Activated naive CD4-positive, alpha-beta T cell treated with anti-CD3 and anti-CD28 coated beads for 36 hours (primary cell): ENCODE measurements around the gene C1orf56. TPM values are rescaled to one million over a fixed set of nuclear protein-coding genes. Genes with fewer than 3 reads are reported as not detected.
"Not testable (repeated sequence)": the region's sequence is repeated elsewhere in the genome, so short reads cannot be mapped to it uniquely, and the experiment has no call there.

Source experiments
- CTCF ChIA-PET: fragments of 350-600 bp; sonication (Branson Sonifier 250); formaldehyde crosslinking; loops from one replicate; lab custom pipeline; 2021; ENCODE audit warnings: antibody characterized with exemption; lab: Charles Lee
- DNase-seq: peaks from one replicate; pipeline ENCODE4 v3.0.0-alpha.2; 2020
- H3K27ac Mint-ChIP-seq: one replicate; pipeline ENCODE4 v1.8.0; 2021; ENCODE audit warnings: mild to moderate bottlenecking, mixed read lengths
- H3K27me3 Mint-ChIP-seq: one replicate; pipeline ENCODE4 v1.8.0; 2021; ENCODE audit warnings: low read depth, mixed read lengths
- H3K36me3 Mint-ChIP-seq: one replicate; pipeline ENCODE4 v1.8.0; 2021; ENCODE audit warnings: low read depth, mixed read lengths
- H3K4me1 Mint-ChIP-seq: one replicate; pipeline ENCODE4 v1.8.0; 2021; ENCODE audit warnings: low read depth, mixed read lengths
- H3K4me3 Mint-ChIP-seq: one replicate; pipeline ENCODE4 v1.8.0; 2021; ENCODE audit warnings: mild to moderate bottlenecking, moderate library complexity, mixed read lengths
- H3K9me3 Mint-ChIP-seq: one replicate; pipeline ENCODE4 v1.8.0; 2021; ENCODE audit warnings: mixed read lengths
- intact Hi-C: fragments of 100-400 bp; cut with micrococcal nuclease; formaldehyde crosslinking; loops from one replicate; pipeline ENCODE4 v1.15.1; 2023
- total RNA-seq, 2 experiments: library from RNA; stranded (reverse); gene quantifications; one replicate each; pipeline ENCODE4 v1.2.3, GENCODE V29; 2021

C1orf56 gene
- total RNA-seq, 2 experiments from 2014 or later, result 0.49 to 0.57 TPM

DNA sequence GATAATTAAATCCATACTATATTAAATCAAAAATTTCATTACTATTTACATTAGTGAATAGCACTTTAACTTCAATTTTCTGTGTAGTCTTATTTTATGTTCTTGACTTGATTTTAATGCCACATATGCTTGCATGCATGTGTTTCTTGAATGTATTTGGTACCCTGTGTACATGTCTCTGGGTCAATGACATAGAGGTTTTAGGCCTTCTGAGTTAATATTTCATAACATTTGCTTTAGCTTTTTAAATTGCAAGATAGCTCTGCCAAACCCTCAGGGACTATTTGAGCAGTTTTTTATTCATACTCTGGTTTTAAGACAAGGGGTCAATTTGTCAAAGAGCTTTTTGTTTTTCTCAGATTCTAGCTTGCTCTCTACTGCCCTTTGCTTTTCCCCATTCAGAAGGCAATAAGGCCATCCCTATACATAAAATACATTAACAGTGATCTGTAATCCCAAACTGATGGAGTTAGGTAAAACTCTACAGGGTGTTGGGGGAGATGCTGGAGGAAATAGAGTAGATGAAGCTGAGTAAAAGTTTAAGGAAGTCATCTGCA, 17.6 kb downstream of the C1orf56 start:
- DNase-seq, result no peak
- Mint-ChIP-seq H3K4me1 (peaks cover 33% of the 10 kb centered on the region), H3K36me3 (peaks cover 3% of the 10 kb centered on the region), H3K4me3 (no peak overlapping the region), H3K27ac (no peak overlapping the region), H3K9me3 (no peaks in the 10 kb centered on the region), H3K27me3 (no peaks in the 10 kb centered on the region)
- intact Hi-C loops, result no loop called here
- CTCF ChIA-PET, result interaction anchor here (0.6 to 1.2 kb wide), 5 partner anchors 12 to 446 kb away, joined by 3 to 4 read pairs (median 3); no protein-coding TSS in a partner anchor

GRCh38 chr1:151067185-151067584, 19.6 kb downstream of the C1orf56 start:
- CTCF ChIA-PET, result interaction anchor here (0.5 kb wide), 1 partner anchor 18 kb away, joined by 3 read pairs; no protein-coding TSS in a partner anchor
- Mint-ChIP-seq H3K27me3 (no peaks in the 10 kb centered on the region), H3K4me1 (peaks cover 23% of the 10 kb centered on the region), H3K4me3 (no peak overlapping the region), H3K27ac (no peak overlapping the region), H3K36me3 (peaks cover 9% of the 10 kb centered on the region), H3K9me3 (no peaks in the 10 kb centered on the region)
- no peak for DNase-seq
- intact Hi-C loops, result no loop called here

DNA sequence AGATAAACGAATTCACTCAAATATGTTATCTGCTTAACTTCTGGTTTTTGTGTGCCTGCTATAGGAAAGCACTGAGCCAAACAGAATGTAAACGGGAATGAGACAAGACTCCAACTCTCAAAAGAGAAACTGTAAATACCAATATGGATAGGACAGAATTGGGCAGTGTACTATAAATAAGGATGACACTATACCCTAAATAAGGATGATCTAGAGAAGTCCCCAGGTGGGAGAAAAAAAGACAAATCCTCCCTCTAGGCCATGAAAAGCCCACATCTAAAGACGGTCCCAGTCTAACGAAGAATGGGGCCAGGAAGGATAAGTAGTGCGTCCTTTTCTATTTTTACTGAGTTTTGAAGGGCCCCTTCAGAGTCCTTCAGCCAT, 21.5 kb downstream of the C1orf56 start:
- intact Hi-C loops, result no loop called here
- H3K27me3 Mint-ChIP-seq, result no peaks in the 10 kb centered on the region

GRCh38 chr1:151070474-151071276, 23.1 kb downstream of the C1orf56 start, which contains the start of gene GABPB2:
TSS of gene GABPB2 (plus strand) at chr1:151070761. CDS start at chr1:151088190, 17,429 bp downstream.
- Mint-ChIP-seq H3K4me1 (peaks cover 26% of the 10 kb centered on the region), H3K36me3 (peaks cover 14% of the 10 kb centered on the region)
- CTCF ChIA-PET, result interaction anchor here (0.8 to 1.5 kb wide), 8 partner anchors 9 to 211 kb away, joined by 3 to 5 read pairs (median 3); partner anchors contain the start of gene ZNF687

More for the DNA sequence above, 21.5 kb downstream of the C1orf56 start:
- no peaks in the 10 kb centered on the region for H3K9me3 Mint-ChIP-seq
- peak overlapping the region; percentile 100 for H3K27ac Mint-ChIP-seq
- H3K36me3 Mint-ChIP-seq, result peaks cover 12% of the 10 kb centered on the region
- peaks cover 26% of the 10 kb centered on the region for H3K4me1 Mint-ChIP-seq
- H3K4me3 Mint-ChIP-seq, result peak overlapping the region; percentile 99
- no peak for DNase-seq
- CTCF ChIA-PET, result interaction anchor here (1.4 kb wide), 1 partner anchor 23 kb away, joined by 3 read pairs; no protein-coding TSS in a partner anchor

DNA sequence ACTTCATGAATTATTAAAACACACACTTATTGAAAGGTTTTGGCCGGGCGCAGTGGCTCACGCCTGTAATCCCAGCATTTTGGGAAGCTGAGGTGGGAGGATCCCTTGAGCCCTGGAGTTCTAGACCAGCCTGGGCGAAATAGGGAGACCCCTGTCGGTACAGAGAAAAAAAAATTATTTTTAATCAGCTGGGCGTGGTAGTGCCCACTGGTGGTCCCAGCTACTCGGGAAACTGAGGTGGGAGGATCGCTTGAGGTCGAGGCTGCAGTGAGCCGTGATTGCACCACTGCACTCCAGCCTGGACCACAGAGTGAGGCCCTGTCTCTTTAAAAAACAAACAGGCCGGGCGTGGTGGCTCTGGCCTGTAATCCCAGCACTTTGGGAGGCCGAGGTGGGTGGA, 24.7 kb downstream of the C1orf56 start:
- peak overlapping the region; percentile 99 for H3K4me3 Mint-ChIP-seq
- H3K36me3 Mint-ChIP-seq, result peaks cover 14% of the 10 kb centered on the region
- H3K27me3 Mint-ChIP-seq, result no peaks in the 10 kb centered on the region
- H3K4me1 Mint-ChIP-seq, result peaks cover 26% of the 10 kb centered on the region
- CTCF ChIA-PET, result interaction anchor here (0.8 to 1.6 kb wide), 8 partner anchors 12 to 84 kb away, joined by 3 to 7 read pairs (median 4); partner anchors contain the start of genes C1orf56, MINDY1, MLLT11 and TNFAIP8L2
- no peak overlapping the region for H3K27ac Mint-ChIP-seq
- H3K9me3 Mint-ChIP-seq, result no peaks in the 10 kb centered on the region
- DNase-seq, result no peak
- intact Hi-C loops, result no loop called here

More at GRCh38 chr1:151070474-151071276, 23.1 kb downstream of the C1orf56 start, which contains the start of gene GABPB2:
- peak; percentile 92 for DNase-seq
- Mint-ChIP-seq H3K27ac (peak within 1 kb of the TSS; percentile 100), H3K27me3 (no peaks in the 10 kb centered on the region), H3K4me3 (peak within 1 kb of the TSS; percentile 99), H3K9me3 (no peaks in the 10 kb centered on the region)
- intact Hi-C loops, result loop anchor here (1.0 to 2.0 kb wide), 7 partner anchors 11 to 256 kb away; partner anchors contain the start of genes CDC42SE1, PI4KB, PRUNE1 and TNFAIP8L2

- Mint-ChIP-seq H3K4me1 (no peaks in the 10 kb centered on the region), H3K27ac (no peak overlapping the region), H3K27me3 (no peaks in the 10 kb centered on the region), H3K9me3 (no peaks in the 10 kb centered on the region), H3K36me3 (peaks cover 4% of the 10 kb centered on the region), H3K4me3 (no peak overlapping the region)
- no peak for DNase-seq
- intact Hi-C loops, result no loop called here
- CTCF ChIA-PET, result interaction anchor here (0.7 to 3.9 kb wide), 3 partner anchors 14 to 27 kb away, joined by 3 to 16 read pairs (median 3); no protein-coding TSS in a partner anchor
These were observed 38.5 kb downstream of the C1orf56 start for GRCh38 chr1:151085953-151086559.

DNA sequence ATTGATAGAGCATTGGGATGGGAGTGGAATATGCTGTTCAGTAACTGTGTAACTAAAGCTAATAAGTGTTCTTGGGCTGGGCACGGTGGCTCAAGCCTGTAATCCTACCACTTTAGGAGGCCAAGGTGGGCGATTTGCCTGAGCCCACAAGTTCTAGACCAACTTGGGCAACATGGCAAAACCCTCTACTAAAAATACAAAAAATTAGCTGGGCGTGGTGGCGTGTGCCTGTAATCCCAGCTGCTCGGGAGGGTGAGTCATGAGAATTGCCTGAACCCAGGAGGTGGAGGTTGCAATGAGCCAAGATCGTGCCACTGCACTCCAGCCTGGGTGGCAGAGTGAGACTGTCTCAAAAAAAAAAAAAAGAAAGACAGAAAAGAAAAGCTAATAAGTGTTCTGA, 49.9 kb downstream of the C1orf56 start:
- H3K36me3 Mint-ChIP-seq, H3K27me3 Mint-ChIP-seq, H3K4me3 Mint-ChIP-seq, H3K4me1 Mint-ChIP-seq, DNase-seq, intact Hi-C loops, H3K27ac Mint-ChIP-seq, H3K9me3 Mint-ChIP-seq: not testable (repeated sequence)
- CTCF ChIA-PET, result interaction anchor here (9.1 kb wide), 1 partner anchor 58 kb away, joined by 255 read pairs; the partner anchor contains the start of gene TNFAIP8L2

GRCh38 chr1:151098126-151098525, 50.6 kb downstream of the C1orf56 start:
- intact Hi-C loops, result no loop called here
- H3K4me1 Mint-ChIP-seq, result no peaks in the 10 kb centered on the region
- CTCF ChIA-PET, result interaction anchor here (0.7 to 9.1 kb wide), 5 partner anchors 9 to 593 kb away, joined by 3 to 255 read pairs (median 19); partner anchors contain the start of gene TNFAIP8L2
- H3K4me3 Mint-ChIP-seq, result no peak overlapping the region
- H3K9me3 Mint-ChIP-seq, result no peaks in the 10 kb centered on the region
- no peak overlapping the region for H3K27ac Mint-ChIP-seq
- no peak for DNase-seq
- H3K36me3 Mint-ChIP-seq, result no peaks in the 10 kb centered on the region
- no peaks in the 10 kb centered on the region for H3K27me3 Mint-ChIP-seq

Other genes with a start within 250 kb of the C1orf56 start
- gene CTSK, start 239.5 kb upstream of the C1orf56 start, total RNA-seq, result under 1 TPM; 0.84 to 0.95 TPM
- gene ARNT, start 171.2 kb upstream of the C1orf56 start, total RNA-seq, result 10 to 100 TPM; 28.8 to 28.9 TPM
- gene CTXND2, start 160.6 kb upstream of the C1orf56 start, total RNA-seq, result not detected
- 10 to 100 TPM; 40.4 to 44.7 TPM for gene SETDB1, start 121.4 kb upstream of the C1orf56 start, total RNA-seq
- gene CERS2, start 72.9 kb upstream of the C1orf56 start, total RNA-seq, result 100 to 1,000 TPM; 130 to 135 TPM
- not detected for gene ANXA9, start 65.5 kb upstream of the C1orf56 start, total RNA-seq
- 10 to 100 TPM; 14.6 to 15.1 TPM for gene MINDY1, start 40.8 kb upstream of the C1orf56 start, total RNA-seq
- gene PRUNE1, start 39.3 kb upstream of the C1orf56 start, total RNA-seq, result 10 to 100 TPM; 13.3 to 15.9 TPM
- gene BNIPL, start 11.2 kb upstream of the C1orf56 start, total RNA-seq, result 1 to 10 TPM; 1.1 to 1.3 TPM
- gene CDC42SE1, start 11.9 kb downstream of the C1orf56 start, total RNA-seq, result 10 to 100 TPM; 98.1 to 99.0 TPM
- gene MLLT11, start 12.6 kb downstream of the C1orf56 start, total RNA-seq, result 1 to 10 TPM; 3.3 to 3.6 TPM
- gene GABPB2, start 23.0 kb downstream of the C1orf56 start, total RNA-seq, result 10 to 100 TPM; 16.1 to 16.2 TPM
- 1 to 10 TPM; 1.5 to 1.6 TPM for gene SEMA6C, start 98.9 kb downstream of the C1orf56 start, total RNA-seq
- gene TNFAIP8L2, start 108.9 kb downstream of the C1orf56 start, total RNA-seq, result 10 to 100 TPM in 1 of 2 experiments, 1 to 10 TPM in 1; 9.6 to 10.5 TPM
- 1 to 10 TPM; 4.5 to 4.8 TPM for gene LYSMD1, start 118.2 kb downstream of the C1orf56 start, total RNA-seq
- gene SCNM1, start 118.4 kb downstream of the C1orf56 start, total RNA-seq, result 10 to 100 TPM; 60.5 to 64.2 TPM
- gene TMOD4, start 128.2 kb downstream of the C1orf56 start, total RNA-seq, result 1 to 10 TPM in 1 of 2 experiments, under 1 TPM in 1; 0.98 to 1.1 TPM
- 10 to 100 TPM; 49.8 to 56.9 TPM for gene VPS72, start 142.4 kb downstream of the C1orf56 start, total RNA-seq
- gene PIP5K1A, start 150.8 kb downstream of the C1orf56 start, total RNA-seq, result 10 to 100 TPM; 72.6 to 82.5 TPM
- gene PSMD4, start 207.0 kb downstream of the C1orf56 start, total RNA-seq, result 100 to 1,000 TPM; 167 to 192 TPM
- gene ZNF687, start 234.5 kb downstream of the C1orf56 start, total RNA-seq, result 10 to 100 TPM; 20.9 to 22.0 TPM